Measurements from ENCODE around the gene HOXB7. TPM values are rescaled to one million over a fixed set of nuclear protein-coding genes. Genes with fewer than 3 reads are reported as not detected.

The HOXB7 gene
- total RNA-seq, 1 experiment from 2014 or later = 28.2 TPM

GRCh38 chr17:48579760-48580554 is 30.9 kb downstream of the HOXB7 start:
- Histone ChIP-seq H3K79me2 (ENCODE audit: low read depth) (0 out of 2 replicates have a peak, but pooled peaks cover 5% of the 10 kb centered on the region), H3F3A (ENCODE audit: insufficient read depth, low read depth) (no peaks in the 10 kb centered on the region), H2AFZ (no peak overlapping the region), H3K4me3 (no peak overlapping the region), H3K9me2 (ENCODE audit: insufficient read depth) (no peaks in the 10 kb centered on the region), H3K27me3 (ENCODE audit: insufficient read depth, low read depth) (no peaks in the 10 kb centered on the region), H3K27ac (no peak overlapping the region), H3K4me2 (no peak overlapping the region), H4K20me1 (ENCODE audit: insufficient read depth) (no peaks in the 10 kb centered on the region), H3K36me3 (ENCODE audit: low read depth) (no peaks in the 10 kb centered on the region), H3K9me3 (ENCODE audit: insufficient read depth, low read depth) (no peaks in the 10 kb centered on the region), H3K4me1 (replicated peaks; ENCODE audit: insufficient read depth) (no peaks in the 10 kb centered on the region)
- ChIA-PET POLR2A (ENCODE audit: unreplicated experiment) (no interaction called here), CTCF (interaction anchor here (0.5 to 0.7 kb wide), 2 partner anchors 249 to 273 kb away, joined by 3 to 6 read pairs; no protein-coding TSS in a partner anchor)
- intact Hi-C loops (cut with micrococcal nuclease; ENCODE audit: unreplicated experiment) = no loop called here
- no TSS peak for BruUV-seq (replicated peaks)
- TF ChIP-seq CTCF (conservative IDR thresholded peaks at IDR 0.05) (no peak), EZH2 (IDR thresholded peaks at IDR 0.05; ENCODE audit: low read depth) (no peak)
- DNase-seq = no peak

GRCh38 chr17:48579471-48579759 is 31.4 kb downstream of the HOXB7 start:
- Histone ChIP-seq H3K27ac (no peak overlapping the region), H3K27me3 (ENCODE audit: insufficient read depth, low read depth) (no peaks in the 10 kb centered on the region), H3K36me3 (ENCODE audit: low read depth) (no peaks in the 10 kb centered on the region), H3K4me1 (replicated peaks; ENCODE audit: insufficient read depth) (no peaks in the 10 kb centered on the region), H4K20me1 (ENCODE audit: insufficient read depth) (no peaks in the 10 kb centered on the region), H3K79me2 (ENCODE audit: low read depth) (0 out of 2 replicates have a peak, but pooled peaks cover 3% of the 10 kb centered on the region), H3K9me3 (ENCODE audit: insufficient read depth, low read depth) (no peaks in the 10 kb centered on the region), H3K4me3 (no peak overlapping the region), H3F3A (ENCODE audit: insufficient read depth, low read depth) (no peaks in the 10 kb centered on the region), H3K4me2 (no peak overlapping the region), H3K9me2 (ENCODE audit: insufficient read depth) (no peaks in the 10 kb centered on the region), H2AFZ (no peak overlapping the region)
- intact Hi-C loops (cut with micrococcal nuclease; ENCODE audit: unreplicated experiment) = no loop called here
- no peak for DNase-seq
- no peak for TF ChIP-seq CTCF (conservative IDR thresholded peaks at IDR 0.05)
- TF ChIP-seq EZH2 (IDR thresholded peaks at IDR 0.05; ENCODE audit: low read depth) = no peak
- no TSS peak for BruUV-seq (replicated peaks)
- ChIA-PET CTCF (interaction anchor here (0.7 kb wide), 1 partner anchor 272 kb away, joined by 6 read pairs; no protein-coding TSS in a partner anchor), POLR2A (ENCODE audit: unreplicated experiment) (no interaction called here)

- Histone ChIP-seq H3K27ac (no peak overlapping the region), H3K4me3 (no peak overlapping the region)
Observed at GRCh38 chr17:48578616-48579470, 32.0 kb downstream of the HOXB7 start.

More at GRCh38 chr17:48578616-48579470, 32.0 kb downstream of the HOXB7 start:
- Histone ChIP-seq H3F3A (ENCODE audit: insufficient read depth, low read depth) (no peaks in the 10 kb centered on the region), H3K9me3 (ENCODE audit: insufficient read depth, low read depth) (no peaks in the 10 kb centered on the region), H3K9me2 (ENCODE audit: insufficient read depth) (no peaks in the 10 kb centered on the region), H3K27me3 (ENCODE audit: insufficient read depth, low read depth) (no peaks in the 10 kb centered on the region), H3K79me2 (ENCODE audit: low read depth) (no peaks in the 10 kb centered on the region), H4K20me1 (ENCODE audit: insufficient read depth) (no peaks in the 10 kb centered on the region), H3K4me1 (replicated peaks; ENCODE audit: insufficient read depth) (no peaks in the 10 kb centered on the region), H3K4me2 (no peak overlapping the region), H3K36me3 (ENCODE audit: low read depth) (no peaks in the 10 kb centered on the region), H2AFZ (no peak overlapping the region)
- ChIA-PET POLR2A (ENCODE audit: unreplicated experiment) (no interaction called here), CTCF (no interaction called here)
- BruUV-seq (replicated peaks) = no TSS peak
- TF ChIP-seq EZH2 (IDR thresholded peaks at IDR 0.05; ENCODE audit: low read depth) (no peak), CTCF (conservative IDR thresholded peaks at IDR 0.05) (no peak)
- no peak for DNase-seq
- intact Hi-C loops (cut with micrococcal nuclease; ENCODE audit: unreplicated experiment) = no loop called here
